ENCODE results near the gene METTL5.

Gene METTL5

GRCh38 chr2:169782513-169782912 lies 42.2 kb downstream of the METTL5 start:
- no peak overlapping the region for H3K4me3 ChIP-seq (ENCODE audit: low read depth, low read length)

GRCh38 chr2:169781249-169782013 lies 43.3 kb downstream of the METTL5 start:
- no peak overlapping the region for H3K4me3 ChIP-seq (ENCODE audit: low read depth, low read length)

GRCh38 chr2:169778446-169778845 lies 46.3 kb downstream of the METTL5 start:
- H3K4me3 ChIP-seq (ENCODE audit: low read depth, low read length): no peak overlapping the region

GRCh38 chr2:169776252-169776761 lies 48.4 kb downstream of the METTL5 start:
- no peak overlapping the region for H3K4me3 ChIP-seq (ENCODE audit: low read depth, low read length)

GRCh38 chr2:169775765-169776164 lies 48.9 kb downstream of the METTL5 start:
- H3K4me3 ChIP-seq (ENCODE audit: low read depth, low read length): no peak overlapping the region

- H3K4me3 ChIP-seq (ENCODE audit: low read depth, low read length): no peak overlapping the region
These were observed 49.4 kb downstream of the METTL5 start for GRCh38 chr2:169775354-169775753.

GRCh38 chr2:169772651-169773050 lies 52.1 kb downstream of the METTL5 start:
- H3K4me3 ChIP-seq (ENCODE audit: low read depth, low read length): no peak overlapping the region

- no peak overlapping the region for H3K4me3 ChIP-seq (ENCODE audit: low read depth, low read length)
These were observed 53.1 kb downstream of the METTL5 start for GRCh38 chr2:169771612-169772011.

GRCh38 chr2:169771021-169771420 lies 53.7 kb downstream of the METTL5 start:
- H3K4me3 ChIP-seq (ENCODE audit: low read depth, low read length): no peak overlapping the region

- H3K4me3 ChIP-seq (ENCODE audit: low read depth, low read length): no peak overlapping the region
These were observed 56.3 kb downstream of the METTL5 start for GRCh38 chr2:169768262-169768995.

- no peak overlapping the region for H3K4me3 ChIP-seq (ENCODE audit: low read depth, low read length)
These were observed 57.3 kb downstream of the METTL5 start for GRCh38 chr2:169767243-169767888.

- H3K4me3 ChIP-seq (ENCODE audit: low read depth, low read length): no peak overlapping the region
These were observed 59.2 kb downstream of the METTL5 start for GRCh38 chr2:169765523-169765922.

GRCh38 chr2:169761970-169762292 lies 62.8 kb downstream of the METTL5 start:
- no peak overlapping the region for H3K4me3 ChIP-seq (ENCODE audit: low read depth, low read length)

All from iPS-11a (cell line).